Breast epithelium (tissue), 3 donors: ENCODE data around the gene KCNMB1.

Experiments
- POLR2A ChIP-seq: fragments of 450-650 bp; IDR thresholded peaks from one replicate; pipeline ENCODE4 v1.6.1; 2016; ENCODE audit warnings: antibody characterized with exemption, mild to moderate bottlenecking, moderate library complexity
- POLR2AphosphoS5 ChIP-seq, 3 donors: sonication (generic); formaldehyde crosslinking; IDR thresholded peaks; one replicate each; pipeline ENCODE4 v1.6.1; 2017; ENCODE audit warnings: antibody characterized with exemption in 3 of 3
- TF ChIP-seq, protein P1 (sequence below), 3 donors: fragments of 450-650 bp; IDR thresholded peaks; one replicate each; pipeline ENCODE4 v1.5.1; 2016 to 2017; ENCODE audit warnings: antibody characterized with exemption in 3 of 3, mild to moderate bottlenecking in 3 of 3, moderate library complexity in 3 of 3

DNA sequence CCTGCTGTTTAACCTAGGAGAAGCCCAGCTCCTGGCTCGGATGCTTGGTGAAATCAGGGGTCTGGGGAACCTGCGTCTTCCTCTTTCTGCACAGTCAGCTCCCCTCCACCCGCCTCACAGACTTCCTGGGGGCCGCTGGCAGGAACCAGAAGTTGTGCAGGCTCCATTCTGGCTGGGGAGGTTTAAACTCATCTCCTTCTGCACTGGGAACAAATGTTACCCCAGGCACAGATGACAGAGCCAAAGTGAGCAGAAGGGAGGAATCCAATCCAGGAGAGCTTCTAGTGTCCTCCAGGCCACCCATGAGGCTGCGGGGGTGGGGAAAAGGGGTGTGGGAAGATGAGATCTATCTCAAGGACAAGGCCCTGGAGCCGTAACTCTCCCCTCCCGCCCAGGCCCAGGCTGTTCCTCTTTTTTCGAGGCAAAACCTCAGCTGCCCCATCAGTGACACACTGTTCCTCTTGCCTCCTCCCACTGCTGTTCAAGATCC, 31.2 kb downstream of the KCNMB1 start:
- TF ChIP-seq POLR2A (no peak), POLR2AphosphoS5 (IDR thresholded peaks at IDR 0.05) (peak in 1 of 3 donors; percentile 12)
- TF ChIP-seq, protein P1, sequence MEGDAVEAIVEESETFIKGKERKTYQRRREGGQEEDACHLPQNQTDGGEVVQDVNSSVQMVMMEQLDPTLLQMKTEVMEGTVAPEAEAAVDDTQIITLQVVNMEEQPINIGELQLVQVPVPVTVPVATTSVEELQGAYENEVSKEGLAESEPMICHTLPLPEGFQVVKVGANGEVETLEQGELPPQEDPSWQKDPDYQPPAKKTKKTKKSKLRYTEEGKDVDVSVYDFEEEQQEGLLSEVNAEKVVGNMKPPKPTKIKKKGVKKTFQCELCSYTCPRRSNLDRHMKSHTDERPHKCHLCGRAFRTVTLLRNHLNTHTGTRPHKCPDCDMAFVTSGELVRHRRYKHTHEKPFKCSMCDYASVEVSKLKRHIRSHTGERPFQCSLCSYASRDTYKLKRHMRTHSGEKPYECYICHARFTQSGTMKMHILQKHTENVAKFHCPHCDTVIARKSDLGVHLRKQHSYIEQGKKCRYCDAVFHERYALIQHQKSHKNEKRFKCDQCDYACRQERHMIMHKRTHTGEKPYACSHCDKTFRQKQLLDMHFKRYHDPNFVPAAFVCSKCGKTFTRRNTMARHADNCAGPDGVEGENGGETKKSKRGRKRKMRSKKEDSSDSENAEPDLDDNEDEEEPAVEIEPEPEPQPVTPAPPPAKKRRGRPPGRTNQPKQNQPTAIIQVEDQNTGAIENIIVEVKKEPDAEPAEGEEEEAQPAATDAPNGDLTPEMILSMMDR (IDR thresholded peaks at IDR 0.05), result no peak
